OCI-LY7 (cell line): ENCODE results near the gene S100A4.

Source experiments
- EZH2phosphoT487 ChIP-seq: fragments of 200-600 bp; sonication (generic); IDR thresholded peaks from 2 replicates; pipeline ENCODE4 v1.6.1; 2018; ENCODE audit warnings: low read depth, borderline replicate concordance, mild to moderate bottlenecking, mixed run types, antibody characterized with exemption, low read length, moderate library complexity, mixed read lengths
- TF ChIP-seq, protein P1 (sequence below): fragments of 200-600 bp; sonication (generic); conservative IDR thresholded peaks from 2 replicates; pipeline ENCODE4 v1.5.1; 2014; ENCODE audit warnings: mild to moderate bottlenecking, antibody characterized with exemption, low read length, moderate library complexity, mixed read lengths

DNA sequence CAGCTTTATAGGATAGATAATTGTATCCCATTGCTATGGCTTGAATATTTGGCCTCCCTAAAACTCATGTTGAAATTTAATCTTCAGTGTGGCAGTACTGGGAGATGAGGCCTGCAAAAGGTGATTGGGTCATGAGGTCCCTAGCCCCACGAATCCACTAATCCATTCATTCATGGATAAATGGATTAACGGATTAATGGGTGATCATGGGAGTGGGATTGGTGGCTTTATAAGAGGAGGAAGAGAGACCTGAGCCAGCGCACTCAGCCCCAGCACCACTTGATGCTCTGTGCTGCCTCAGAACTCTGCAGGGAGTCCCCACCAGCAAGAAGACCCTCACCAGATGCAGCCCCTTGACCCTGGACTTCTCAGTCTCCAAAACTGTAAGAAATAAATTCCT is 41.8 kb downstream of the S100A4 start:
- TF ChIP-seq, protein P1, sequence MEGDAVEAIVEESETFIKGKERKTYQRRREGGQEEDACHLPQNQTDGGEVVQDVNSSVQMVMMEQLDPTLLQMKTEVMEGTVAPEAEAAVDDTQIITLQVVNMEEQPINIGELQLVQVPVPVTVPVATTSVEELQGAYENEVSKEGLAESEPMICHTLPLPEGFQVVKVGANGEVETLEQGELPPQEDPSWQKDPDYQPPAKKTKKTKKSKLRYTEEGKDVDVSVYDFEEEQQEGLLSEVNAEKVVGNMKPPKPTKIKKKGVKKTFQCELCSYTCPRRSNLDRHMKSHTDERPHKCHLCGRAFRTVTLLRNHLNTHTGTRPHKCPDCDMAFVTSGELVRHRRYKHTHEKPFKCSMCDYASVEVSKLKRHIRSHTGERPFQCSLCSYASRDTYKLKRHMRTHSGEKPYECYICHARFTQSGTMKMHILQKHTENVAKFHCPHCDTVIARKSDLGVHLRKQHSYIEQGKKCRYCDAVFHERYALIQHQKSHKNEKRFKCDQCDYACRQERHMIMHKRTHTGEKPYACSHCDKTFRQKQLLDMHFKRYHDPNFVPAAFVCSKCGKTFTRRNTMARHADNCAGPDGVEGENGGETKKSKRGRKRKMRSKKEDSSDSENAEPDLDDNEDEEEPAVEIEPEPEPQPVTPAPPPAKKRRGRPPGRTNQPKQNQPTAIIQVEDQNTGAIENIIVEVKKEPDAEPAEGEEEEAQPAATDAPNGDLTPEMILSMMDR = no peak
- no peak for TF ChIP-seq EZH2phosphoT487
